Measurements from ENCODE around the gene VWA2. TPM values are rescaled to one million over a fixed set of nuclear protein-coding genes. Genes with fewer than 3 reads are reported as not detected.

Gene VWA2
- total and polyA plus RNA-seq, 2 of the 4 experiments (the other 2 are of a cell fraction): not detected

- Histone ChIP-seq H4K20me1 (ENCODE audit: insufficient read depth, low read length) (no peaks in the 10 kb centered on the region), H3K36me3 (ENCODE audit: control insufficient read depth, insufficient read depth, low read length) (no peaks in the 10 kb centered on the region), H4K5ac (ENCODE audit: low read depth, low read length) (no peak overlapping the region), H2BK5ac (ENCODE audit: low read depth, low read length, poor library complexity, severe bottlenecking) (no peak overlapping the region), H3K27me3 (ENCODE audit: control insufficient read depth, insufficient read depth, low read length) (peaks cover 11% of the 10 kb centered on the region), H3K79me1 (ENCODE audit: low read depth in 1 of 2, low read length in 2 of 2) (no peaks in the 10 kb centered on the region), H2BK120ac (ENCODE audit: low read depth, low read length) (no peak overlapping the region), H4K91ac (ENCODE audit: insufficient read depth, low read depth, low read length) (no peak overlapping the region), H2AFZ (replicated peaks; ENCODE audit: low read length, poor library complexity) (no peak overlapping the region), H2AK5ac (ENCODE audit: low read depth, low read length) (no peak overlapping the region), H3K9me3 (ENCODE audit: control insufficient read depth, insufficient read depth, low read length) (no peaks in the 10 kb centered on the region), H2BK20ac (ENCODE audit: low read depth, low read length) (no peak overlapping the region), H3K4me2 (ENCODE audit: low read depth, low read length) (no peak overlapping the region), H2AK9ac (replicated peaks; ENCODE audit: low read depth, low read length, poor library complexity) (no peak overlapping the region), H3K4me3 (ENCODE audit: insufficient read depth, low read depth, low read length) (no peak overlapping the region), H3K9ac (ENCODE audit: low read depth, low read length) (no peak overlapping the region), H3K27ac (ENCODE audit: insufficient read depth, low read length) (no peak overlapping the region), H3K14ac (replicated peaks; ENCODE audit: low read depth, low read length) (no peak overlapping the region), H3K23ac (ENCODE audit: low read depth, low read length) (no peak overlapping the region), H3K9me1 (ENCODE audit: insufficient read depth, low read length) (no peaks in the 10 kb centered on the region), H3K56ac (ENCODE audit: extremely low read depth, insufficient read depth, low read length) (no peak overlapping the region), H3K18ac (ENCODE audit: low read depth, low read length) (no peak overlapping the region), H4K8ac (ENCODE audit: low read depth in 2 of 2, low read length in 2 of 2) (no peak overlapping the region), H3K4me1 (ENCODE audit: control insufficient read depth, insufficient read depth, low read length) (no peaks in the 10 kb centered on the region), H3K4ac (ENCODE audit: low read depth, low read length) (no peak overlapping the region), H2BK15ac (ENCODE audit: low read depth, low read length) (no peak overlapping the region)
- no peak for ATAC-seq (ENCODE audit: low read depth)
- no peak for DNase-seq
- POLR2A ChIA-PET (ENCODE audit: unreplicated experiment): no interaction called here
- WGBS, 2 experiments (ENCODE audit: extremely low coverage in 2 of 2, insufficient read length in 1 of 2): no CpG with 5 or more reads among the region's 2 CpGs
- dilution Hi-C loops (cut with HindIII; ENCODE audit: low sequenced_read_pairs, unreplicated experiment): no loop called here
- no peak for TF ChIP-seq MAZ (IDR thresholded peaks at IDR 0.05; ENCODE audit: borderline replicate concordance, low read depth, low read length)
- TF ChIP-seq RFX5 (IDR thresholded peaks at IDR 0.05; ENCODE audit: low read depth, low read length): no peak
- TF ChIP-seq USF2 (IDR thresholded peaks at IDR 0.05; ENCODE audit: low read depth, low read length): no peak
- no peak for TF ChIP-seq MXI1 (IDR thresholded peaks at IDR 0.05; ENCODE audit: borderline replicate concordance, low read depth, low read length)
- TF ChIP-seq ELK1 (IDR thresholded peaks at IDR 0.05; ENCODE audit: borderline replicate concordance, low read depth, low read length): no peak
- TF ChIP-seq FOS (IDR thresholded peaks at IDR 0.05; ENCODE audit: low read depth, low read length): no peak
- TF ChIP-seq CTCF (conservative IDR thresholded peaks at IDR 0.05; ENCODE audit: low read depth, low read length): no peak
- TF ChIP-seq RCOR1 (IDR thresholded peaks at IDR 0.05; ENCODE audit: insufficient replicate concordance, low read length): no peak
- no peak for TF ChIP-seq MAFK (IDR thresholded peaks at IDR 0.05; ENCODE audit: low read depth, low read length)
- no peak for TF ChIP-seq POLR2A (IDR thresholded peaks at IDR 0.05; ENCODE audit: low read depth, low read length)
- no peak for TF ChIP-seq CEBPB (IDR thresholded peaks at IDR 0.05; ENCODE audit: low read depth, low read length)
- no peak for TF ChIP-seq SMC3 (IDR thresholded peaks at IDR 0.05; ENCODE audit: low read depth, low read length)
- no peak for TF ChIP-seq NFE2L2 (IDR thresholded peaks at IDR 0.05; ENCODE audit: low read depth, low read length)
- no peak for TF ChIP-seq CHD1 (IDR thresholded peaks at IDR 0.05; ENCODE audit: low read depth, low read length)
- TF ChIP-seq RAD21 (IDR thresholded peaks at IDR 0.05; ENCODE audit: low read length): no peak
- TF ChIP-seq BHLHE40 (IDR thresholded peaks at IDR 0.05; ENCODE audit: low read depth, low read length): no peak
- intact Hi-C loops (cut with micrococcal nuclease): no loop called here
- BruUV-seq (replicated peaks): no TSS peak
- in situ Hi-C loops (cut with MboI; ENCODE audit: low sequenced_read_pairs): no loop called here
- CTCF ChIA-PET: no interaction called here
Measured at GRCh38 chr10:114212153-114212552, 26.9 kb upstream of the VWA2 start.
